H1 (cell line): Measurements from ENCODE around the gene OTUD4. TPM values are rescaled to one million over a fixed set of nuclear protein-coding genes. Genes with fewer than 3 reads are reported as not detected.

Experiments used
- CTCF ChIA-PET: fragments of 300-600 bp; sonication (Branson Sonifier 250); formaldehyde crosslinking; loops from one replicate; lab custom pipeline; 2021; ENCODE audit not compliant: partially characterized antibody; lab: Charles Lee
- POLR2A ChIA-PET: fragments of 300-600 bp; sonication (Branson Sonifier 250); formaldehyde crosslinking; loops from one replicate; lab custom pipeline; 2021; ENCODE audit warnings: inconsistent platforms; ENCODE audit not compliant: partially characterized antibody; lab: Charles Lee
- DNase-seq, 2 experiments: peaks; one replicate each; pipeline versions ENCODE4 v3.0.0 to v3.0.0-alpha.2; 2010 to 2022; ENCODE audit warnings: low spot score in 2 of 2, low read depth in 1 of 2, mixed read lengths in 1 of 2
- FAIRE-seq: peaks from 2 replicates; lab custom pipeline; 2011; peaks lifted over from hg19 to GRCh38; lab: Jason Lieb, UNC
- H2AFZ ChIP-seq: 2 replicates; pipeline ENCODE4 v1.8.1; 2012; ENCODE audit warnings: low read length, inconsistent platforms
- H2AK5ac ChIP-seq: 2 replicates; pipeline ENCODE4 v1.6.1; 2013; ENCODE audit warnings: low read depth, low read length
- H2BK120ac ChIP-seq: replicated peaks from 2 replicates; pipeline ENCODE3; 2013; ENCODE audit warnings: low read depth, low read length, inconsistent platforms
- H2BK12ac ChIP-seq: 2 replicates; pipeline ENCODE4 v1.6.1; 2013; ENCODE audit warnings: low read depth, low read length
- H2BK15ac ChIP-seq: 2 replicates; pipeline ENCODE4 v1.6.1; 2013; ENCODE audit warnings: low read length
- H2BK20ac ChIP-seq: 2 replicates; pipeline ENCODE4 v1.6.1; 2013; ENCODE audit warnings: low read length
- H2BK5ac ChIP-seq: 2 replicates; pipeline ENCODE4 v1.6.1; 2013; ENCODE audit warnings: low read depth, low read length
- H3K14ac ChIP-seq: 2 replicates; pipeline ENCODE4 v1.6.1; 2013; ENCODE audit warnings: inconsistent platforms; ENCODE audit not compliant: insufficient read length
- H3K18ac ChIP-seq: 2 replicates; pipeline ENCODE4 v1.6.1; 2013; ENCODE audit warnings: low read length; ENCODE audit errors: extremely low read depth
- H3K23ac ChIP-seq: 2 replicates; pipeline ENCODE4 v1.6.1; 2013; ENCODE audit warnings: inconsistent platforms; ENCODE audit not compliant: insufficient read length
- H3K23me2 ChIP-seq: 2 replicates; pipeline ENCODE4 v1.6.1; 2013; ENCODE audit warnings: low read depth, low read length
- H3K27ac ChIP-seq: 2 replicates; pipeline ENCODE4 v1.6.1; 2011; ENCODE audit warnings: low read depth, low read length, inconsistent platforms
- H3K27me3 ChIP-seq, 4 experiments: replicated peaks in 1 of 4; 1 replicate in 1 of 4; 2 replicates in 3 of 4; pipeline versions ENCODE4 v1.6.1 to v1.8.1; 2011 to 2013; ENCODE audit warnings: low read length in 3 of 4, mild to moderate bottlenecking in 3 of 4, inconsistent platforms in 2 of 4, mixed read lengths in 2 of 4, moderate library complexity in 1 of 4; ENCODE audit not compliant: control insufficient read depth in 3 of 4, insufficient read depth in 3 of 4; ENCODE audit errors: extremely low read depth in 1 of 4
- H3K36me3 ChIP-seq, 4 experiments: 2 replicates each; pipeline versions ENCODE4 v1.6.1 to v1.8.1; 2011 to 2013; ENCODE audit warnings: mild to moderate bottlenecking in 4 of 4, low read length in 3 of 4, moderate library complexity in 2 of 4, control low read depth in 1 of 4, inconsistent platforms in 1 of 4; ENCODE audit not compliant: insufficient read depth in 4 of 4, control insufficient read depth in 2 of 4
- H3K4ac ChIP-seq: replicated peaks from 2 replicates; pipeline ENCODE3; 2013; ENCODE audit warnings: low read length, low read depth, mixed read lengths, inconsistent platforms; ENCODE audit not compliant: insufficient read length
- H3K4me1 ChIP-seq, 4 experiments: replicated peaks in 1 of 4; 1 replicate in 1 of 4; 2 replicates in 3 of 4; pipeline versions ENCODE4 v1.6.1 to v1.8.1; 2011 to 2013; ENCODE audit warnings: low read length in 3 of 4, inconsistent platforms in 2 of 4, mixed read lengths in 1 of 4; ENCODE audit not compliant: insufficient read depth in 4 of 4, control insufficient read depth in 3 of 4
- H3K4me2 ChIP-seq, 2 experiments: 2 replicates each; pipeline versions ENCODE4 v1.6.1 to v1.8.1; 2011 to 2013; ENCODE audit warnings: low read depth in 2 of 2, low read length in 2 of 2, control low read depth in 1 of 2, inconsistent platforms in 1 of 2, mild to moderate bottlenecking in 1 of 2; ENCODE audit not compliant: insufficient read depth in 1 of 2
- H3K4me3 ChIP-seq, 4 experiments: fragments of 200-600, 300-600 bp in 1 of 4; sonication (generic), shearing (Covaris generic), sonication (Bioruptor Twin) in 1 of 4; 2 replicates each; pipeline versions ENCODE4 v1.5.1 to v1.8.1; 2011 to 2016; ENCODE audit warnings: low read length in 4 of 4, low read depth in 3 of 4, control low read depth in 2 of 4, inconsistent platforms in 2 of 4, mild to moderate bottlenecking in 2 of 4, mixed read lengths in 1 of 4, moderate library complexity in 1 of 4; ENCODE audit not compliant: insufficient read depth in 2 of 4; ENCODE audit errors: extremely low read depth in 1 of 4
- H3K56ac ChIP-seq: replicated peaks from 2 replicates; pipeline ENCODE3; 2013; ENCODE audit warnings: low read depth, mild to moderate bottlenecking, mixed read lengths, low read length, inconsistent platforms; ENCODE audit not compliant: insufficient read length
- H3K79me1 ChIP-seq: 2 replicates; pipeline ENCODE4 v1.6.1; 2013; ENCODE audit warnings: low read depth, low read length, control low read depth
- H3K79me2 ChIP-seq, 2 experiments: 2 replicates each; pipeline versions ENCODE4 v1.6.1 to v1.8.1; 2012 to 2013; ENCODE audit warnings: low read length in 2 of 2, mild to moderate bottlenecking in 2 of 2, inconsistent platforms in 1 of 2; ENCODE audit not compliant: insufficient read depth in 2 of 2, control insufficient read depth in 1 of 2
- H3K9ac ChIP-seq, 4 experiments: replicated peaks in 1 of 4; 1 replicate in 1 of 4; 2 replicates in 3 of 4; pipeline versions ENCODE4 v1.6.1 to v1.8.1; 2011 to 2013; ENCODE audit warnings: low read depth in 3 of 4, low read length in 3 of 4, control low read depth in 2 of 4, mild to moderate bottlenecking in 2 of 4, moderate library complexity in 2 of 4, inconsistent platforms in 1 of 4; ENCODE audit errors: extremely low read depth in 1 of 4
- H3K9me3 ChIP-seq, 2 experiments: 2 replicates each; pipeline versions ENCODE4 v1.6.1 to v1.8.1; 2012 to 2013; ENCODE audit warnings: mild to moderate bottlenecking in 2 of 2, moderate library complexity in 2 of 2, control low read depth in 1 of 2, inconsistent platforms in 1 of 2, low read depth in 1 of 2, low read length in 1 of 2, mixed read lengths in 1 of 2; ENCODE audit not compliant: insufficient read depth in 2 of 2
- H4K20me1 ChIP-seq, 2 experiments: replicated peaks in 1 of 2; 2 replicates each; pipeline versions ENCODE3 to v1.8.1; 2011 to 2013; ENCODE audit warnings: inconsistent platforms in 2 of 2, low read length in 2 of 2, mild to moderate bottlenecking in 1 of 2; ENCODE audit not compliant: insufficient read depth in 2 of 2, control insufficient read depth in 1 of 2
- H4K5ac ChIP-seq: 2 replicates; pipeline ENCODE4 v1.6.1; 2013; ENCODE audit warnings: low read length, low read depth, mixed read lengths, inconsistent platforms; ENCODE audit not compliant: insufficient read length
- H4K8ac ChIP-seq: 2 replicates; pipeline ENCODE4 v1.8.0; 2013; ENCODE audit warnings: mild to moderate bottlenecking, moderate library complexity, low read length, inconsistent platforms; ENCODE audit not compliant: insufficient read depth; ENCODE audit errors: extremely low read depth
- H4K91ac ChIP-seq: replicated peaks from 2 replicates; pipeline ENCODE3; 2013; ENCODE audit warnings: low read length, mixed read lengths, inconsistent platforms; ENCODE audit not compliant: insufficient read length
- WGBS, 2 experiments: shearing (Covaris generic) in 1 of 2; methylation state at CpG; one replicate each; pipeline versions ENCODE4 v1.1.6 to v1.1.7; 2013 to 2015; ENCODE audit warnings: low lambda C conversion rate in 2 of 2, mixed read lengths in 2 of 2, inconsistent platforms in 1 of 2, low coverage in 1 of 2, missing lambda C conversion rate in 1 of 2; ENCODE audit not compliant: insufficient replicate concordance in 2 of 2, insufficient coverage in 1 of 2, insufficient read length in 1 of 2; ENCODE audit errors: extremely low coverage in 1 of 2, missing lambda C conversion rate in 1 of 2; 5-methylcytosine and 5-hydroxymethylcytosine counted together
- polyA plus RNA-seq, 7 experiments: library from polyadenylated mRNA; depleted of rRNA in 3 of 7; stranded (reverse) in 5 of 7; unstranded in 2 of 7; fragments of >200 nt in 5 of 7; fragments of 200-250 nt in 2 of 7; gene quantifications; 1 replicate in 5 of 7; 2 replicates in 1 of 7; 4 replicates in 1 of 7; pipeline versions ENCODE4 v1.2.1 to v1.2.3, GENCODE V29; 2011 to 2013; ENCODE audit warnings: missing spikeins in 2 of 7, mixed read lengths in 2 of 7
- total RNA-seq: library from RNA; stranded (reverse); fragmentation: NEBNext Ultra II Directional; extraction: Animal tissue kit (Norgen Biotek cat#: 25700); gene quantifications from 2 replicates; pipeline ENCODE4 v1.2.1, GENCODE V29; 2021

The OTUD4 gene
- total and polyA plus RNA-seq, 2 of the 8 experiments (the other 6 are each of a cell fraction or from before 2014, with no cell fraction given) = 17.4 to 57.0 TPM

DNA sequence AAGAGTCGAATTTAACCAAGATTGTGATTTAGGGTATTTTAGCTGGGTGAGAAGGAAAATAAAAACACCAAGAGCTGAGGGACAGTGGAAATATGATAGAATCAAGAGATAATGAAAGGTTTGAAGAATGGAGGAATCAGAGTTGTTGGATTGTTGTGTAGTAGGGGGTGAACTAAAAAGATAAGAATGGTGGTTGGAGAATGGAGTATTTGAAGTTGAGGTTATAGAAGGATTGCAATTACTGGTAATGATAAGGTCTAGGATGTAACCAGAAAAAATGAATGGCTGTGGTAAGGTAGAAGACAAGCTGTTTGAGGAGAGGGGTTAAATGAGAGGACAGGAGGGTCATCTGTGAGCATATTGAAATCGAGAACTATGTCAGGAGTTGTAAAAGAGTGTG is 77.8 kb downstream of the OTUD4 start:
- H3K18ac ChIP-seq = no peak overlapping the region

More for the DNA sequence above, 77.8 kb downstream of the OTUD4 start:
- H3K4me2 ChIP-seq = no peak overlapping the region
- FAIRE-seq (no peak), DNase-seq (no peak)
- H2BK15ac ChIP-seq = no peak overlapping the region
- H3K56ac ChIP-seq = no peak overlapping the region
- H3K23me2 ChIP-seq = no peaks in the 10 kb centered on the region
- H3K4ac ChIP-seq = no peak overlapping the region
- no peak overlapping the region for H4K5ac ChIP-seq
- H2BK20ac ChIP-seq = no peak overlapping the region
- no peak overlapping the region for H3K14ac ChIP-seq
- no peak overlapping the region for H2BK5ac ChIP-seq
- H3K27ac ChIP-seq = no peak overlapping the region
- H4K8ac ChIP-seq = no peak overlapping the region
- no peak overlapping the region for H2BK120ac ChIP-seq
- H3K79me1 ChIP-seq = no peaks in the 10 kb centered on the region; the same call in 1 of the 2 replicates
- ChIA-PET POLR2A (no interaction called here), CTCF (no interaction called here)
- H2BK12ac ChIP-seq = no peak overlapping the region
- no peak overlapping the region for H2AK5ac ChIP-seq
- H3K9me3 ChIP-seq = no peaks in the 10 kb centered on the region
- no peak overlapping the region for H3K9ac ChIP-seq
- peaks cover 0 to 3% of the 10 kb centered on the region in 2 experiments for H4K20me1 ChIP-seq
- H3K79me2 ChIP-seq = peaks cover 33 to 67% of the 10 kb centered on the region in 2 experiments
- H3K4me3 ChIP-seq = no peak overlapping the region
- 90% methylated on average over 2 of the region's 2 CpGs; no CpG with 5 or more reads in 1 of the 2 experiments for WGBS, 2 experiments
- peaks cover 2 to 36% (median 16%) of the 10 kb centered on the region in 4 experiments; a peak in 7 of 8 replicates for H3K36me3 ChIP-seq
- H3K4me1 ChIP-seq = no peaks in the 10 kb centered on the region
- H4K91ac ChIP-seq = no peak overlapping the region
- H2AFZ ChIP-seq = no peak overlapping the region
- no peak overlapping the region for H3K23ac ChIP-seq
- H3K27me3 ChIP-seq = no peaks in the 10 kb centered on the region
